H1 (cell line): Measurements from ENCODE around the gene CTBP2. TPM values are rescaled to one million over a fixed set of nuclear protein-coding genes. Genes with fewer than 3 reads are reported as not detected.

Source experiments
- CTCF ChIA-PET: fragments of 300-600 bp; sonication (Branson Sonifier 250); formaldehyde crosslinking; loops from one replicate; lab custom pipeline; 2021; ENCODE audit not compliant: partially characterized antibody; lab: Charles Lee
- POLR2A ChIA-PET: fragments of 300-600 bp; sonication (Branson Sonifier 250); formaldehyde crosslinking; loops from one replicate; lab custom pipeline; 2021; ENCODE audit warnings: inconsistent platforms; ENCODE audit not compliant: partially characterized antibody; lab: Charles Lee
- DNase-seq, 2 experiments: peaks; one replicate each; pipeline versions ENCODE4 v3.0.0 to v3.0.0-alpha.2; 2010 to 2022; ENCODE audit warnings: low spot score in 2 of 2, low read depth in 1 of 2, mixed read lengths in 1 of 2
- FAIRE-seq: peaks from 2 replicates; lab custom pipeline; 2011; peaks lifted over from hg19 to GRCh38; lab: Jason Lieb, UNC
- H2AFZ ChIP-seq: 2 replicates; pipeline ENCODE4 v1.8.1; 2012; ENCODE audit warnings: low read length, inconsistent platforms
- H2AK5ac ChIP-seq: 2 replicates; pipeline ENCODE4 v1.6.1; 2013; ENCODE audit warnings: low read depth, low read length
- H2BK120ac ChIP-seq: replicated peaks from 2 replicates; pipeline ENCODE3; 2013; ENCODE audit warnings: low read depth, low read length, inconsistent platforms
- H2BK12ac ChIP-seq: 2 replicates; pipeline ENCODE4 v1.6.1; 2013; ENCODE audit warnings: low read depth, low read length
- H2BK15ac ChIP-seq: 2 replicates; pipeline ENCODE4 v1.6.1; 2013; ENCODE audit warnings: low read length
- H2BK20ac ChIP-seq: 2 replicates; pipeline ENCODE4 v1.6.1; 2013; ENCODE audit warnings: low read length
- H2BK5ac ChIP-seq: 2 replicates; pipeline ENCODE4 v1.6.1; 2013; ENCODE audit warnings: low read depth, low read length
- H3K14ac ChIP-seq: 2 replicates; pipeline ENCODE4 v1.6.1; 2013; ENCODE audit warnings: inconsistent platforms; ENCODE audit not compliant: insufficient read length
- H3K18ac ChIP-seq: 2 replicates; pipeline ENCODE4 v1.6.1; 2013; ENCODE audit warnings: low read length; ENCODE audit errors: extremely low read depth
- H3K23ac ChIP-seq: 2 replicates; pipeline ENCODE4 v1.6.1; 2013; ENCODE audit warnings: inconsistent platforms; ENCODE audit not compliant: insufficient read length
- H3K23me2 ChIP-seq: 2 replicates; pipeline ENCODE4 v1.6.1; 2013; ENCODE audit warnings: low read depth, low read length
- H3K27ac ChIP-seq: 2 replicates; pipeline ENCODE4 v1.6.1; 2011; ENCODE audit warnings: low read depth, low read length, inconsistent platforms
- H3K27me3 ChIP-seq, 4 experiments: replicated peaks in 1 of 4; 1 replicate in 1 of 4; 2 replicates in 3 of 4; pipeline versions ENCODE4 v1.6.1 to v1.8.1; 2011 to 2013; ENCODE audit warnings: low read length in 3 of 4, mild to moderate bottlenecking in 3 of 4, inconsistent platforms in 2 of 4, mixed read lengths in 2 of 4, moderate library complexity in 1 of 4; ENCODE audit not compliant: control insufficient read depth in 3 of 4, insufficient read depth in 3 of 4; ENCODE audit errors: extremely low read depth in 1 of 4
- H3K36me3 ChIP-seq, 4 experiments: 2 replicates each; pipeline versions ENCODE4 v1.6.1 to v1.8.1; 2011 to 2013; ENCODE audit warnings: mild to moderate bottlenecking in 4 of 4, low read length in 3 of 4, moderate library complexity in 2 of 4, control low read depth in 1 of 4, inconsistent platforms in 1 of 4; ENCODE audit not compliant: insufficient read depth in 4 of 4, control insufficient read depth in 2 of 4
- H3K4ac ChIP-seq: replicated peaks from 2 replicates; pipeline ENCODE3; 2013; ENCODE audit warnings: low read length, low read depth, mixed read lengths, inconsistent platforms; ENCODE audit not compliant: insufficient read length
- H3K4me1 ChIP-seq, 4 experiments: replicated peaks in 1 of 4; 1 replicate in 1 of 4; 2 replicates in 3 of 4; pipeline versions ENCODE4 v1.6.1 to v1.8.1; 2011 to 2013; ENCODE audit warnings: low read length in 3 of 4, inconsistent platforms in 2 of 4, mixed read lengths in 1 of 4; ENCODE audit not compliant: insufficient read depth in 4 of 4, control insufficient read depth in 3 of 4
- H3K4me2 ChIP-seq, 2 experiments: 2 replicates each; pipeline versions ENCODE4 v1.6.1 to v1.8.1; 2011 to 2013; ENCODE audit warnings: low read depth in 2 of 2, low read length in 2 of 2, control low read depth in 1 of 2, inconsistent platforms in 1 of 2, mild to moderate bottlenecking in 1 of 2; ENCODE audit not compliant: insufficient read depth in 1 of 2
- H3K4me3 ChIP-seq, 4 experiments: fragments of 200-600, 300-600 bp in 1 of 4; sonication (generic), shearing (Covaris generic), sonication (Bioruptor Twin) in 1 of 4; 2 replicates each; pipeline versions ENCODE4 v1.5.1 to v1.8.1; 2011 to 2016; ENCODE audit warnings: low read length in 4 of 4, low read depth in 3 of 4, control low read depth in 2 of 4, inconsistent platforms in 2 of 4, mild to moderate bottlenecking in 2 of 4, mixed read lengths in 1 of 4, moderate library complexity in 1 of 4; ENCODE audit not compliant: insufficient read depth in 2 of 4; ENCODE audit errors: extremely low read depth in 1 of 4
- H3K56ac ChIP-seq: replicated peaks from 2 replicates; pipeline ENCODE3; 2013; ENCODE audit warnings: low read depth, mild to moderate bottlenecking, mixed read lengths, low read length, inconsistent platforms; ENCODE audit not compliant: insufficient read length
- H3K79me1 ChIP-seq: 2 replicates; pipeline ENCODE4 v1.6.1; 2013; ENCODE audit warnings: low read depth, low read length, control low read depth
- H3K79me2 ChIP-seq, 2 experiments: 2 replicates each; pipeline versions ENCODE4 v1.6.1 to v1.8.1; 2012 to 2013; ENCODE audit warnings: low read length in 2 of 2, mild to moderate bottlenecking in 2 of 2, inconsistent platforms in 1 of 2; ENCODE audit not compliant: insufficient read depth in 2 of 2, control insufficient read depth in 1 of 2
- H3K9ac ChIP-seq, 4 experiments: replicated peaks in 1 of 4; 1 replicate in 1 of 4; 2 replicates in 3 of 4; pipeline versions ENCODE4 v1.6.1 to v1.8.1; 2011 to 2013; ENCODE audit warnings: low read depth in 3 of 4, low read length in 3 of 4, control low read depth in 2 of 4, mild to moderate bottlenecking in 2 of 4, moderate library complexity in 2 of 4, inconsistent platforms in 1 of 4; ENCODE audit errors: extremely low read depth in 1 of 4
- H3K9me3 ChIP-seq, 2 experiments: 2 replicates each; pipeline versions ENCODE4 v1.6.1 to v1.8.1; 2012 to 2013; ENCODE audit warnings: mild to moderate bottlenecking in 2 of 2, moderate library complexity in 2 of 2, control low read depth in 1 of 2, inconsistent platforms in 1 of 2, low read depth in 1 of 2, low read length in 1 of 2, mixed read lengths in 1 of 2; ENCODE audit not compliant: insufficient read depth in 2 of 2
- H4K20me1 ChIP-seq, 2 experiments: replicated peaks in 1 of 2; 2 replicates each; pipeline versions ENCODE3 to v1.8.1; 2011 to 2013; ENCODE audit warnings: inconsistent platforms in 2 of 2, low read length in 2 of 2, mild to moderate bottlenecking in 1 of 2; ENCODE audit not compliant: insufficient read depth in 2 of 2, control insufficient read depth in 1 of 2
- H4K5ac ChIP-seq: 2 replicates; pipeline ENCODE4 v1.6.1; 2013; ENCODE audit warnings: low read length, low read depth, mixed read lengths, inconsistent platforms; ENCODE audit not compliant: insufficient read length
- H4K8ac ChIP-seq: 2 replicates; pipeline ENCODE4 v1.8.0; 2013; ENCODE audit warnings: mild to moderate bottlenecking, moderate library complexity, low read length, inconsistent platforms; ENCODE audit not compliant: insufficient read depth; ENCODE audit errors: extremely low read depth
- H4K91ac ChIP-seq: replicated peaks from 2 replicates; pipeline ENCODE3; 2013; ENCODE audit warnings: low read length, mixed read lengths, inconsistent platforms; ENCODE audit not compliant: insufficient read length
- BCL11A ChIP-seq, 2 experiments: IDR thresholded peaks; one replicate each; pipeline ENCODE4 v1.6.1; 2011; ENCODE audit warnings: low read depth in 2 of 2, low read length in 2 of 2, mild to moderate bottlenecking in 2 of 2
- CBX8 ChIP-seq: fragments of 300-800, 300-1000 bp; sonication (generic); IDR thresholded peaks from 2 replicates; pipeline ENCODE4 v1.7.1; 2016; ENCODE audit warnings: low read depth, low read length, borderline replicate concordance
- CREB1 ChIP-seq: IDR thresholded peaks from 2 replicates; pipeline ENCODE4 v1.6.1; 2012; ENCODE audit warnings: inconsistent platforms
- EP300 ChIP-seq, 2 experiments: IDR thresholded peaks; 1 replicate in 1 of 2; 2 replicates in 1 of 2; pipeline ENCODE4 v1.6.1; 2011 to 2012; ENCODE audit warnings: low read depth in 2 of 2, low read length in 2 of 2, mild to moderate bottlenecking in 2 of 2, borderline replicate concordance in 1 of 2, inconsistent platforms in 1 of 2, moderate library complexity in 1 of 2
- FOSL1 ChIP-seq: IDR thresholded peaks from 2 replicates; pipeline ENCODE4 v1.6.1; 2011; ENCODE audit warnings: mild to moderate bottlenecking, low read depth, low read length, moderate library complexity; ENCODE audit not compliant: insufficient read depth
- GTF2F1 ChIP-seq: IDR thresholded peaks from 2 replicates; pipeline ENCODE4 v1.6.1; 2012; ENCODE audit warnings: low read depth, low read length, improper control_type of control experiment, borderline replicate concordance
- HDAC6 ChIP-seq: IDR thresholded peaks from one replicate; pipeline ENCODE4 v1.7.1; 2012; ENCODE audit warnings: low read depth, mild to moderate bottlenecking, inconsistent platforms, low read length, moderate library complexity
- RFX5 ChIP-seq: IDR thresholded peaks from 2 replicates; pipeline ENCODE4 v1.6.1; 2011; ENCODE audit warnings: low read depth, low read length, improper control_type of control experiment, borderline replicate concordance
- SIRT6 ChIP-seq: IDR thresholded peaks from one replicate; pipeline ENCODE4 v1.7.1; 2012; ENCODE audit warnings: low read length, inconsistent platforms
- TAF1 ChIP-seq: IDR thresholded peaks from 2 replicates; pipeline ENCODE4 v1.6.1; 2011; ENCODE audit warnings: mild to moderate bottlenecking, low read depth, low read length
- YY1 ChIP-seq: IDR thresholded peaks from 2 replicates; pipeline ENCODE4 v1.6.1; 2011; ENCODE audit warnings: low read depth, mild to moderate bottlenecking, low read length
- polyA plus RNA-seq, 7 experiments: library from polyadenylated mRNA; depleted of rRNA in 3 of 7; stranded (reverse) in 5 of 7; unstranded in 2 of 7; fragments of >200 nt in 5 of 7; fragments of 200-250 nt in 2 of 7; gene quantifications; 1 replicate in 5 of 7; 2 replicates in 1 of 7; 4 replicates in 1 of 7; pipeline versions ENCODE4 v1.2.1 to v1.2.3, GENCODE V29; 2011 to 2013; ENCODE audit warnings: missing spikeins in 2 of 7, mixed read lengths in 2 of 7
- total RNA-seq: library from RNA; stranded (reverse); fragmentation: NEBNext Ultra II Directional; extraction: Animal tissue kit (Norgen Biotek cat#: 25700); gene quantifications from 2 replicates; pipeline ENCODE4 v1.2.1, GENCODE V29; 2021
- TF ChIP-seq, protein P1 (sequence below): IDR thresholded peaks from 2 replicates; pipeline ENCODE4 v1.6.1; 2012; ENCODE audit warnings: inconsistent platforms

The CTBP2 gene
- total and polyA plus RNA-seq, 2 of the 8 experiments (the other 6 are each of a cell fraction or from before 2014, with no cell fraction given): 208 to 221 TPM

GRCh38 chr10:125073996-125074395 lies 86.4 kb downstream of the CTBP2 start:
- no peak overlapping the region for H3K14ac ChIP-seq
- H4K91ac ChIP-seq: no peak overlapping the region
- H3K23me2 ChIP-seq: no peaks in the 10 kb centered on the region
- no peak overlapping the region for H2BK5ac ChIP-seq
- H3K18ac ChIP-seq: no peak overlapping the region
- H3K9me3 ChIP-seq: no peaks in the 10 kb centered on the region
- H3K36me3 ChIP-seq: peaks cover 6 to 44% (median 16%) of the 10 kb centered on the region in 4 experiments; a peak in 7 of 8 replicates
- no peak overlapping the region for H3K23ac ChIP-seq
- H4K8ac ChIP-seq: no peak overlapping the region
- ChIA-PET POLR2A (no interaction called here), CTCF (interaction anchor here (0.8 to 2.0 kb wide), 5 partner anchors 8 to 327 kb away, joined by 3 to 5 read pairs (median 3); no protein-coding TSS in a partner anchor)
- no peaks in the 10 kb centered on the region for H3K27me3 ChIP-seq
- TF ChIP-seq CREB1: no peak
- TF ChIP-seq CBX8: no peak
- TF ChIP-seq HDAC6: no peak
- TF ChIP-seq EP300 (IDR thresholded peaks at IDR 0.05; ENCODE audit: borderline replicate concordance in 1 of 2, low read depth in 2 of 2, low read length in 2 of 2): no peak
- TF ChIP-seq RFX5: no peak
- TF ChIP-seq, protein P1, sequence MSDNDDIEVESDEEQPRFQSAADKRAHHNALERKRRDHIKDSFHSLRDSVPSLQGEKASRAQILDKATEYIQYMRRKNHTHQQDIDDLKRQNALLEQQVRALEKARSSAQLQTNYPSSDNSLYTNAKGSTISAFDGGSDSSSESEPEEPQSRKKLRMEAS: no peak
- no peak for TF ChIP-seq YY1
- TF ChIP-seq SIRT6: no peak
- TF ChIP-seq TAF1: no peak
- no peak for TF ChIP-seq BCL11A (IDR thresholded peaks at IDR 0.05; ENCODE audit: low read depth in 2 of 2, low read length in 2 of 2)
- no peak for TF ChIP-seq FOSL1
- no peak for TF ChIP-seq GTF2F1
- no peak overlapping the region for H3K4me3 ChIP-seq
- no peak overlapping the region for H3K56ac ChIP-seq
- peaks cover 24 to 98% of the 10 kb centered on the region in 2 experiments for H3K79me2 ChIP-seq
- FAIRE-seq (no peak), DNase-seq (no peak)
- H2BK12ac ChIP-seq: no peak overlapping the region
- no peak overlapping the region for H3K4me2 ChIP-seq
- H2BK15ac ChIP-seq: no peak overlapping the region
- no peak overlapping the region for H2AFZ ChIP-seq
- no peak overlapping the region for H4K5ac ChIP-seq
- H2AK5ac ChIP-seq: no peak overlapping the region
- peaks cover 25% of the 10 kb centered on the region for H3K79me1 ChIP-seq
- no peak overlapping the region for H3K9ac ChIP-seq
- no peak overlapping the region for H3K27ac ChIP-seq
- peaks cover 0 to 3% (median under 1%) of the 10 kb centered on the region in 4 experiments; a peak in 2 of 7 replicates for H3K4me1 ChIP-seq
- peaks cover 29 to 48% of the 10 kb centered on the region in 2 experiments for H4K20me1 ChIP-seq
- no peak overlapping the region for H2BK20ac ChIP-seq
- H3K4ac ChIP-seq: no peak overlapping the region
- no peak overlapping the region for H2BK120ac ChIP-seq
